ENCODE results near the gene CFAP99. TPM values are rescaled to one million over a fixed set of nuclear protein-coding genes. Genes with fewer than 3 reads are reported as not detected.
A peak's percentile ranks its signal among the peaks of the same experiment; 100 is the strongest.

Gene CFAP99
- total RNA-seq, 1 donor from 2014 or later, result not detected

DNA sequence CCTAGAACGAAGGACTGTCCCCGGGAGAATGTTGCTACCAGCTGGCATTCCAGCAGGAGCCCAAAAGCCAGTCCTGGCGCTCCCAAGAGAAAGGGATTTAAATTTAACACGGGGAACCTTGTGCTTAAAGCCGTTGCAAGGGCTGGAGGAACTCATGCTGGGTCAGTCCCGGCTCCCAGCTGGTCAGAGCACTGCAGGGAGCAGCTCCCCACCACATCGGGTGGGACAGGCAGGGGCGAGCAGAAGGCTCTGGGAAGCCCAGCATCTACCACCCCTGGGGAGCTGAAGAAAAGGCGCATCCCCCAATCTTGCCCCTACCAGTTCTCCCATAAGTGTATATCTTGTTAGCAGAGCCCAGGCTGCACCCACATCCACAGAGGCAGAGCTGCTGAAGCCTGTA lies 15.7 kb downstream of the CFAP99 start:
- Histone ChIP-seq H3K9me3 (ENCODE audit: low read depth) (no peaks in the 10 kb centered on the region), H3K4me1 (peaks cover 4% of the 10 kb centered on the region), H3K4me3 (no peak overlapping the region), H3F3A (ENCODE audit: low read depth) (no peaks in the 10 kb centered on the region), H4K20me1 (ENCODE audit: low read depth) (no peaks in the 10 kb centered on the region), H3K4me2 (peak overlapping the region; percentile 4), H3K36me3 (no peaks in the 10 kb centered on the region), H2AFZ (replicated peaks) (peak overlapping the region; percentile 57), H3K27me3 (no peaks in the 10 kb centered on the region), H3K9ac (no peak overlapping the region), H3K27ac (no peak overlapping the region), H3K79me2 (ENCODE audit: low read depth) (no peaks in the 10 kb centered on the region)
- Mint-ChIP-seq H3K27ac (no peak overlapping the region), H3K4me1 (peaks cover 1% of the 10 kb centered on the region), H3K36me3 (no peaks in the 10 kb centered on the region), H3K27me3 (ENCODE audit: insufficient read depth, low read depth) (peaks cover 8% of the 10 kb centered on the region), H3K4me3 (no peak overlapping the region), H3K9me3 (no peaks in the 10 kb centered on the region)
- DNase-seq (ENCODE audit: low spot score), result no peak
- TF ChIP-seq EZH2 (IDR thresholded peaks at IDR 0.05) (no peak), EZH2phosphoT487 (IDR thresholded peaks at IDR 0.05) (no peak)
- TF ChIP-seq, protein P1, sequence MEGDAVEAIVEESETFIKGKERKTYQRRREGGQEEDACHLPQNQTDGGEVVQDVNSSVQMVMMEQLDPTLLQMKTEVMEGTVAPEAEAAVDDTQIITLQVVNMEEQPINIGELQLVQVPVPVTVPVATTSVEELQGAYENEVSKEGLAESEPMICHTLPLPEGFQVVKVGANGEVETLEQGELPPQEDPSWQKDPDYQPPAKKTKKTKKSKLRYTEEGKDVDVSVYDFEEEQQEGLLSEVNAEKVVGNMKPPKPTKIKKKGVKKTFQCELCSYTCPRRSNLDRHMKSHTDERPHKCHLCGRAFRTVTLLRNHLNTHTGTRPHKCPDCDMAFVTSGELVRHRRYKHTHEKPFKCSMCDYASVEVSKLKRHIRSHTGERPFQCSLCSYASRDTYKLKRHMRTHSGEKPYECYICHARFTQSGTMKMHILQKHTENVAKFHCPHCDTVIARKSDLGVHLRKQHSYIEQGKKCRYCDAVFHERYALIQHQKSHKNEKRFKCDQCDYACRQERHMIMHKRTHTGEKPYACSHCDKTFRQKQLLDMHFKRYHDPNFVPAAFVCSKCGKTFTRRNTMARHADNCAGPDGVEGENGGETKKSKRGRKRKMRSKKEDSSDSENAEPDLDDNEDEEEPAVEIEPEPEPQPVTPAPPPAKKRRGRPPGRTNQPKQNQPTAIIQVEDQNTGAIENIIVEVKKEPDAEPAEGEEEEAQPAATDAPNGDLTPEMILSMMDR (IDR thresholded peaks at IDR 0.05), result no peak

- peaks cover 4% of the 10 kb centered on the region for H3K27me3 Mint-ChIP-seq (ENCODE audit: insufficient read depth, low read depth)
These were observed 17.5 kb downstream of the CFAP99 start for GRCh38 chr4:2436301-2436700.

GRCh38 chr4:2436761-2437474 lies 18.2 kb downstream of the CFAP99 start:
- H3F3A ChIP-seq (ENCODE audit: low read depth), result no peaks in the 10 kb centered on the region
- H3K4me2 ChIP-seq, result no peak overlapping the region
- no peak overlapping the region for H3K27ac ChIP-seq
- H3K4me1 Mint-ChIP-seq, result peaks cover 3% of the 10 kb centered on the region
- no peak overlapping the region for H3K4me3 ChIP-seq
- H3K9ac ChIP-seq, result no peak overlapping the region
- H3K79me2 ChIP-seq (ENCODE audit: low read depth), result no peaks in the 10 kb centered on the region
- peaks cover 4% of the 10 kb centered on the region for H3K4me1 ChIP-seq
- TF ChIP-seq EZH2phosphoT487 (IDR thresholded peaks at IDR 0.05) (no peak), EZH2 (IDR thresholded peaks at IDR 0.05) (no peak)
- TF ChIP-seq, protein P1 (IDR thresholded peaks at IDR 0.05), result no peak
- peaks cover 3% of the 10 kb centered on the region for H3K27me3 Mint-ChIP-seq (ENCODE audit: insufficient read depth, low read depth)
- peak overlapping the region; percentile 34 for H2AFZ ChIP-seq (replicated peaks)
- no peak overlapping the region for H3K27ac Mint-ChIP-seq
- no peaks in the 10 kb centered on the region for H3K36me3 ChIP-seq
- no peaks in the 10 kb centered on the region for H3K27me3 ChIP-seq
- no peaks in the 10 kb centered on the region for H4K20me1 ChIP-seq (ENCODE audit: low read depth)
- H3K9me3 ChIP-seq (ENCODE audit: low read depth), result no peaks in the 10 kb centered on the region
- no peak overlapping the region for H3K4me3 Mint-ChIP-seq
- no peaks in the 10 kb centered on the region for H3K9me3 Mint-ChIP-seq
- H3K36me3 Mint-ChIP-seq, result no peaks in the 10 kb centered on the region
- DNase-seq (ENCODE audit: low spot score), result no peak

More at GRCh38 chr4:2436301-2436700, 17.5 kb downstream of the CFAP99 start:
- H3K4me1 Mint-ChIP-seq, result peaks cover 3% of the 10 kb centered on the region
- no peaks in the 10 kb centered on the region for H4K20me1 ChIP-seq (ENCODE audit: low read depth)
- no peak overlapping the region for H3K27ac ChIP-seq
- H3K27me3 ChIP-seq, result no peaks in the 10 kb centered on the region
- H3K4me3 Mint-ChIP-seq, result no peak overlapping the region
- no peak for DNase-seq (ENCODE audit: low spot score)
- no peaks in the 10 kb centered on the region for H3K36me3 ChIP-seq
- no peaks in the 10 kb centered on the region for H3K9me3 ChIP-seq (ENCODE audit: low read depth)
- peak overlapping the region; percentile 74 for H3K27ac Mint-ChIP-seq
- no peaks in the 10 kb centered on the region for H3K36me3 Mint-ChIP-seq
- H3K4me3 ChIP-seq, result no peak overlapping the region
- no peaks in the 10 kb centered on the region for H3F3A ChIP-seq (ENCODE audit: low read depth)
- H3K4me1 ChIP-seq, result peaks cover 4% of the 10 kb centered on the region
- no peak overlapping the region for H2AFZ ChIP-seq (replicated peaks)
- no peak overlapping the region for H3K4me2 ChIP-seq
- H3K9me3 Mint-ChIP-seq, result no peaks in the 10 kb centered on the region
- TF ChIP-seq EZH2 (IDR thresholded peaks at IDR 0.05) (no peak), EZH2phosphoT487 (IDR thresholded peaks at IDR 0.05) (no peak)
- TF ChIP-seq, protein P1 (IDR thresholded peaks at IDR 0.05), result no peak
- no peak overlapping the region for H3K9ac ChIP-seq
- H3K79me2 ChIP-seq (ENCODE audit: low read depth), result no peaks in the 10 kb centered on the region
